GM12878 (cell line): ENCODE data around the gene ABCC3. TPM values are rescaled to one million over a fixed set of nuclear protein-coding genes. Genes with fewer than 3 reads are reported as not detected.

Experiments used
- polyA plus RNA-seq, 11 experiments: library from polyadenylated mRNA; depleted of rRNA in 4 of 11; unstranded in 6 of 11; stranded (reverse) in 5 of 11; fragments of >200 nt; fragmentation: Nextera tagmentation in 4 of 11; fragmentation: Illumina TruSeq in 1 of 11; extraction: Ambion mirVana in 4 of 11; extraction: Trizol in 1 of 11; gene quantifications; 1 replicate in 1 of 11; 2 replicates in 10 of 11; pipeline versions ENCODE4 v1.2.1 to v1.2.3, GENCODE V29; 2011 to 2016; ENCODE audit warnings: inconsistent platforms in 2 of 11, missing spikeins in 2 of 11, low read depth in 1 of 11
- small RNA-seq: library from RNA; depleted of rRNA; stranded (forward); fragments of <200 nt; gene quantifications from one replicate; pipeline ENCODE3, GENCODE V24; 2014
- total RNA-seq, 4 experiments: library from RNA; depleted of rRNA in 3 of 4; stranded (reverse); fragments of >200 nt in 3 of 4; fragmentation: Illumina TruSeq in 1 of 4; extraction: Trizol in 1 of 4; gene quantifications; 2 replicates each; pipeline versions ENCODE4 v1.2.1 to v1.2.3, GENCODE V29; 2013 to 2021

Gene ABCC3
- total and polyA plus RNA-seq, 10 of the 15 experiments (the other 5 are each of a cell fraction or from before 2014, with no cell fraction given), result 0.21 to 2.3 (median 0.71) TPM; not detected in 6

Small RNA genes lying within 50 kb of the gene (small RNA-seq; reads per million reads assigned to genes)
- gene RF00019, result not detected

Other genes starting within 250 kb of the ABCC3 start
Only the 7 nearest of the 13 such genes appear.
- gene MYCBPAP, start 126.4 kb upstream of the ABCC3 start, total RNA-seq (2014; rRNA removed), result 1.9 and 2.4 TPM in 2 replicates
- gene MYCBPAP, start 126.4 kb upstream of the ABCC3 start, total RNA-seq (2014; rRNA removed; fragmentation: Illumina TruSeq; extraction: Trizol), result 1.0 and 1.2 TPM in 2 replicates
- gene MYCBPAP, start 126.4 kb upstream of the ABCC3 start, total RNA-seq (2021), result 2.4 TPM in 2 replicates
- gene MYCBPAP, start 126.4 kb upstream of the ABCC3 start, polyA plus RNA-seq (2011; rRNA removed), result 0.58 and 0.92 TPM in 2 replicates
- gene MYCBPAP, start 126.4 kb upstream of the ABCC3 start, polyA plus RNA-seq (2014; fragmentation: Illumina TruSeq; extraction: Trizol), result 1.3 and 2.8 TPM in 2 replicates
- gene MYCBPAP, start 126.4 kb upstream of the ABCC3 start, polyA plus RNA-seq (2014; fragmentation: Nextera tagmentation; extraction: Ambion mirVana), result under 1 TPM; 0.23 to 0.27 TPM
- gene MYCBPAP, start 126.4 kb upstream of the ABCC3 start, polyA plus RNA-seq (2014; rRNA removed), result 2.3 and 2.7 TPM in 2 replicates
- gene MYCBPAP, start 126.4 kb upstream of the ABCC3 start, polyA plus RNA-seq (2016; fragmentation: Nextera tagmentation; extraction: Ambion mirVana), result 1 to 10 TPM; 1.7 to 1.8 TPM
- gene EPN3, start 102.1 kb upstream of the ABCC3 start, total RNA-seq (2014; rRNA removed), result not detected in 2 replicates
- gene EPN3, start 102.1 kb upstream of the ABCC3 start, total RNA-seq (2014; rRNA removed; fragmentation: Illumina TruSeq; extraction: Trizol), result not detected in 2 replicates
- not detected in 2 replicates for gene EPN3, start 102.1 kb upstream of the ABCC3 start, total RNA-seq (2021)
- gene EPN3, start 102.1 kb upstream of the ABCC3 start, polyA plus RNA-seq (2011; rRNA removed), result not detected in 2 replicates
- not detected in 2 replicates for gene EPN3, start 102.1 kb upstream of the ABCC3 start, polyA plus RNA-seq (2014; fragmentation: Illumina TruSeq; extraction: Trizol)
- gene EPN3, start 102.1 kb upstream of the ABCC3 start, polyA plus RNA-seq (2014; fragmentation: Nextera tagmentation; extraction: Ambion mirVana), result not detected
- gene EPN3, start 102.1 kb upstream of the ABCC3 start, polyA plus RNA-seq (2014; rRNA removed), result not detected in 2 replicates
- under 1 TPM; 0.04 to 0.07 TPM for gene EPN3, start 102.1 kb upstream of the ABCC3 start, polyA plus RNA-seq (2016; fragmentation: Nextera tagmentation; extraction: Ambion mirVana)
- gene SPATA20, start 87.7 kb upstream of the ABCC3 start, total RNA-seq (2014; rRNA removed), result 41.7 and 45.3 TPM in 2 replicates
- gene SPATA20, start 87.7 kb upstream of the ABCC3 start, total RNA-seq (2014; rRNA removed; fragmentation: Illumina TruSeq; extraction: Trizol), result 18.9 and 21.0 TPM in 2 replicates
- 39.9 and 40.4 TPM in 2 replicates for gene SPATA20, start 87.7 kb upstream of the ABCC3 start, total RNA-seq (2021)
- gene SPATA20, start 87.7 kb upstream of the ABCC3 start, polyA plus RNA-seq (2011; rRNA removed), result 12.1 and 23.1 TPM in 2 replicates
- gene SPATA20, start 87.7 kb upstream of the ABCC3 start, polyA plus RNA-seq (2014; fragmentation: Illumina TruSeq; extraction: Trizol), result 8.7 and 17.3 TPM in 2 replicates
- gene SPATA20, start 87.7 kb upstream of the ABCC3 start, polyA plus RNA-seq (2014; fragmentation: Nextera tagmentation; extraction: Ambion mirVana), result 1 to 10 TPM; 2.1 to 3.9 TPM
- gene SPATA20, start 87.7 kb upstream of the ABCC3 start, polyA plus RNA-seq (2014; rRNA removed), result 54.8 and 69.8 TPM in 2 replicates
- 10 to 100 TPM; 30.1 to 30.8 TPM for gene SPATA20, start 87.7 kb upstream of the ABCC3 start, polyA plus RNA-seq (2016; fragmentation: Nextera tagmentation; extraction: Ambion mirVana)
- gene CACNA1G, start 74.2 kb upstream of the ABCC3 start, total RNA-seq (2014; rRNA removed), result not detected in 2 replicates
- not detected in 2 replicates for gene CACNA1G, start 74.2 kb upstream of the ABCC3 start, total RNA-seq (2014; rRNA removed; fragmentation: Illumina TruSeq; extraction: Trizol)
- 0.03 TPM in 1 of 2 replicates, not detected in the other for gene CACNA1G, start 74.2 kb upstream of the ABCC3 start, total RNA-seq (2021)
- 0.03 and 0.15 TPM in 2 replicates for gene CACNA1G, start 74.2 kb upstream of the ABCC3 start, polyA plus RNA-seq (2011; rRNA removed)
- gene CACNA1G, start 74.2 kb upstream of the ABCC3 start, polyA plus RNA-seq (2014; fragmentation: Illumina TruSeq; extraction: Trizol), result not detected in 2 replicates
- not detected for gene CACNA1G, start 74.2 kb upstream of the ABCC3 start, polyA plus RNA-seq (2014; fragmentation: Nextera tagmentation; extraction: Ambion mirVana)
- not detected in 2 replicates for gene CACNA1G, start 74.2 kb upstream of the ABCC3 start, polyA plus RNA-seq (2014; rRNA removed)
- gene CACNA1G, start 74.2 kb upstream of the ABCC3 start, polyA plus RNA-seq (2016; fragmentation: Nextera tagmentation; extraction: Ambion mirVana), result not detected
- 14.6 and 17.8 TPM in 2 replicates for gene ANKRD40, start 73.0 kb downstream of the ABCC3 start, total RNA-seq (2014; rRNA removed)
- 19.0 and 19.9 TPM in 2 replicates for gene ANKRD40, start 73.0 kb downstream of the ABCC3 start, total RNA-seq (2014; rRNA removed; fragmentation: Illumina TruSeq; extraction: Trizol)
- 20.5 and 21.7 TPM in 2 replicates for gene ANKRD40, start 73.0 kb downstream of the ABCC3 start, total RNA-seq (2021)
- 19.9 and 24.2 TPM in 2 replicates for gene ANKRD40, start 73.0 kb downstream of the ABCC3 start, polyA plus RNA-seq (2011; rRNA removed)
- 20.2 and 23.5 TPM in 2 replicates for gene ANKRD40, start 73.0 kb downstream of the ABCC3 start, polyA plus RNA-seq (2014; fragmentation: Illumina TruSeq; extraction: Trizol)
- gene ANKRD40, start 73.0 kb downstream of the ABCC3 start, polyA plus RNA-seq (2014; fragmentation: Nextera tagmentation; extraction: Ambion mirVana), result 1 to 10 TPM; 6.7 to 6.9 TPM
- gene ANKRD40, start 73.0 kb downstream of the ABCC3 start, polyA plus RNA-seq (2014; rRNA removed), result 12.5 and 15.0 TPM in 2 replicates
- gene ANKRD40, start 73.0 kb downstream of the ABCC3 start, polyA plus RNA-seq (2016; fragmentation: Nextera tagmentation; extraction: Ambion mirVana), result 1 to 10 TPM; 5.9 to 9.6 TPM
- 51.3 and 62.8 TPM in 2 replicates for gene LUC7L3, start 84.7 kb downstream of the ABCC3 start, total RNA-seq (2014; rRNA removed)
- 97.5 and 107 TPM in 2 replicates for gene LUC7L3, start 84.7 kb downstream of the ABCC3 start, total RNA-seq (2014; rRNA removed; fragmentation: Illumina TruSeq; extraction: Trizol)
- 126 and 129 TPM in 2 replicates for gene LUC7L3, start 84.7 kb downstream of the ABCC3 start, total RNA-seq (2021)
- 172 and 341 TPM in 2 replicates for gene LUC7L3, start 84.7 kb downstream of the ABCC3 start, polyA plus RNA-seq (2011; rRNA removed)
- gene LUC7L3, start 84.7 kb downstream of the ABCC3 start, polyA plus RNA-seq (2014; fragmentation: Illumina TruSeq; extraction: Trizol), result 176 and 255 TPM in 2 replicates
- gene LUC7L3, start 84.7 kb downstream of the ABCC3 start, polyA plus RNA-seq (2014; fragmentation: Nextera tagmentation; extraction: Ambion mirVana), result 100 to 1,000 TPM; 133 to 164 TPM
- gene LUC7L3, start 84.7 kb downstream of the ABCC3 start, polyA plus RNA-seq (2014; rRNA removed), result 107 and 145 TPM in 2 replicates
- gene LUC7L3, start 84.7 kb downstream of the ABCC3 start, polyA plus RNA-seq (2016; fragmentation: Nextera tagmentation; extraction: Ambion mirVana), result 100 to 1,000 TPM; 153 to 157 TPM
- not detected in 2 replicates for gene ANKRD40CL, start 132.6 kb downstream of the ABCC3 start, total RNA-seq (2014; rRNA removed)
- not detected in 2 replicates for gene ANKRD40CL, start 132.6 kb downstream of the ABCC3 start, total RNA-seq (2014; rRNA removed; fragmentation: Illumina TruSeq; extraction: Trizol)
- not detected in 2 replicates for gene ANKRD40CL, start 132.6 kb downstream of the ABCC3 start, total RNA-seq (2021)
- not detected in 2 replicates for gene ANKRD40CL, start 132.6 kb downstream of the ABCC3 start, polyA plus RNA-seq (2011; rRNA removed)
- not detected in 2 replicates for gene ANKRD40CL, start 132.6 kb downstream of the ABCC3 start, polyA plus RNA-seq (2014; fragmentation: Illumina TruSeq; extraction: Trizol)
- gene ANKRD40CL, start 132.6 kb downstream of the ABCC3 start, polyA plus RNA-seq (2014; fragmentation: Nextera tagmentation; extraction: Ambion mirVana), result not detected
- gene ANKRD40CL, start 132.6 kb downstream of the ABCC3 start, polyA plus RNA-seq (2014; rRNA removed), result not detected in 2 replicates
- not detected for gene ANKRD40CL, start 132.6 kb downstream of the ABCC3 start, polyA plus RNA-seq (2016; fragmentation: Nextera tagmentation; extraction: Ambion mirVana)